ENCODE measurements around the gene OPHN1.

OPHN1 gene

DNA sequence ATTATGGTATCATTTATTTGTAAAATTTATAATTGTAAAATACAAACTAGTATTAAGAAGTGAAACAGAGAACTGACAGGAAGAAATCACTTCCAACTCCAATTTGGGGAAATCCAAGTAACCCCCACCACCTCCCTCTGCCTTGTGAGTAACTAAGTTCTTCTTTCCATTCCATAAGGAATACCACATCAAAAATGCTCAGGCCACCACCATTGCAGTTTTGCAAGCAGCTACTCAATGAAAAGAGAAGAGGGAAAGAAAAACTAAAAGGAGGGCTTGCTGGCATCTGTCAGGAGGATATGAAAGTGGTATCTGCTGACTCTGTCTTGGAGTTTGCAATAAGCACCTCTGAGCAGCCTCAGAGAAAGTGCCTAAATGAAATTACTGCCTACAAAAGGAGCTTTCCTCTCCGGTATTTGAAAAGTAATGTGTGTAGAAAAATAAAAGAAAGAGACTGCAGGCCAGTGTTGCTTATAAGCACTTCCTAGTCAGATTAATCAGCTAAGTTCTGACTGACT lies 228.7 kb downstream of the OPHN1 start:
- no peak overlapping the region for H3K4me3 ChIP-seq (replicated peaks in 1 of 2; ENCODE audit: low read depth in 2 of 2, low read length in 2 of 2)
- TF ChIP-seq, protein P1, sequence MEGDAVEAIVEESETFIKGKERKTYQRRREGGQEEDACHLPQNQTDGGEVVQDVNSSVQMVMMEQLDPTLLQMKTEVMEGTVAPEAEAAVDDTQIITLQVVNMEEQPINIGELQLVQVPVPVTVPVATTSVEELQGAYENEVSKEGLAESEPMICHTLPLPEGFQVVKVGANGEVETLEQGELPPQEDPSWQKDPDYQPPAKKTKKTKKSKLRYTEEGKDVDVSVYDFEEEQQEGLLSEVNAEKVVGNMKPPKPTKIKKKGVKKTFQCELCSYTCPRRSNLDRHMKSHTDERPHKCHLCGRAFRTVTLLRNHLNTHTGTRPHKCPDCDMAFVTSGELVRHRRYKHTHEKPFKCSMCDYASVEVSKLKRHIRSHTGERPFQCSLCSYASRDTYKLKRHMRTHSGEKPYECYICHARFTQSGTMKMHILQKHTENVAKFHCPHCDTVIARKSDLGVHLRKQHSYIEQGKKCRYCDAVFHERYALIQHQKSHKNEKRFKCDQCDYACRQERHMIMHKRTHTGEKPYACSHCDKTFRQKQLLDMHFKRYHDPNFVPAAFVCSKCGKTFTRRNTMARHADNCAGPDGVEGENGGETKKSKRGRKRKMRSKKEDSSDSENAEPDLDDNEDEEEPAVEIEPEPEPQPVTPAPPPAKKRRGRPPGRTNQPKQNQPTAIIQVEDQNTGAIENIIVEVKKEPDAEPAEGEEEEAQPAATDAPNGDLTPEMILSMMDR (IDR thresholded peaks at IDR 0.05; ENCODE audit: low read depth, low read length): no peak
- DNase-seq (ENCODE audit: low read depth in 2 of 2): no peak

DNA sequence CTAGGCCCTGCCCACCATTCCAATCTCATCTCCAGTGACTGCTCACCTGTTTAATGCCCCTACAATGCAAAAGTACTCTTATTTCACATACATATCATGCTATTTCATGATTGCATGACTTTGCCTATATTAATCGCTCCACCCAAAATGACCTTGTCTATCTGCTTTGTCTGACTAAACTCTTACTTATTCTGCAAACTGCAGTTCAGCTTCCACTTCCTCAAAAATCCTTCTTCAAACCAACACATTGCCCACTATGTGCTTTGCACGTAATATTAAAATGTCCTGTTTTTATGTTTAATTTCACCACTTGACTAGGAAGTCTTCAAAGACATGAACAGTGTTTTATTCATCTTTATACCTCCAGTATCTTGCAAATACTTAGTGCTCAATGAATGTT lies 229.6 kb downstream of the OPHN1 start:
- no peak for DNase-seq (ENCODE audit: low read depth in 2 of 2)
- TF ChIP-seq, protein P1 (IDR thresholded peaks at IDR 0.05; ENCODE audit: low read depth, low read length): no peak

DNA sequence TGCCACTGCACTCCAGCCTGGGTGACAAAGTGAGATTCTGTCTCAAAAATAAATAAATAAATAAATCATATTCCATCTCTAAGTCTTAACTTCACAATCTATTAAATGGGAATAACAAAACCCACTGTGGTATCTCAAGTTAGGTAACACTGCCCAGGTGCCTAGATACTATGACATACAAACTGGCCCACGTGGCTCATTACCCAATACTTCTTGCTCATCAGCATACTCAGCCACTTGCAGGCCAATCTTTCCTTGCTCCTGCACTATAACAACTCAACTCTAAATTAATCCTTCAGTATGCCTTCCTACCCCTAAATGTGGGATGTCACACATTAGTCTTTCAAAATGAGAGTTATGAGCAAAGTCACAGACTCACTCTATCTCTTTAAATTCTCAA lies 230.1 kb downstream of the OPHN1 start:
- H3K4me3 ChIP-seq (replicated peaks in 1 of 2; ENCODE audit: low read depth in 2 of 2, low read length in 2 of 2): no peak overlapping the region
- no peak for DNase-seq (ENCODE audit: low read depth in 2 of 2)
- TF ChIP-seq, protein P1 (IDR thresholded peaks at IDR 0.05; ENCODE audit: low read depth, low read length): no peak

More for the DNA sequence above, 229.6 kb downstream of the OPHN1 start:
- H3K4me3 ChIP-seq (replicated peaks in 1 of 2; ENCODE audit: low read depth in 2 of 2, low read length in 2 of 2): no peak overlapping the region

- TF ChIP-seq, protein P1 (IDR thresholded peaks at IDR 0.05; ENCODE audit: low read depth, low read length): no peak
- DNase-seq (ENCODE audit: low read depth in 2 of 2): no peak
- no peak overlapping the region for H3K4me3 ChIP-seq (replicated peaks in 1 of 2; ENCODE audit: low read depth in 2 of 2, low read length in 2 of 2)
These were observed 234.0 kb downstream of the OPHN1 start for GRCh38 chrX:68199062-68199848.

DNA sequence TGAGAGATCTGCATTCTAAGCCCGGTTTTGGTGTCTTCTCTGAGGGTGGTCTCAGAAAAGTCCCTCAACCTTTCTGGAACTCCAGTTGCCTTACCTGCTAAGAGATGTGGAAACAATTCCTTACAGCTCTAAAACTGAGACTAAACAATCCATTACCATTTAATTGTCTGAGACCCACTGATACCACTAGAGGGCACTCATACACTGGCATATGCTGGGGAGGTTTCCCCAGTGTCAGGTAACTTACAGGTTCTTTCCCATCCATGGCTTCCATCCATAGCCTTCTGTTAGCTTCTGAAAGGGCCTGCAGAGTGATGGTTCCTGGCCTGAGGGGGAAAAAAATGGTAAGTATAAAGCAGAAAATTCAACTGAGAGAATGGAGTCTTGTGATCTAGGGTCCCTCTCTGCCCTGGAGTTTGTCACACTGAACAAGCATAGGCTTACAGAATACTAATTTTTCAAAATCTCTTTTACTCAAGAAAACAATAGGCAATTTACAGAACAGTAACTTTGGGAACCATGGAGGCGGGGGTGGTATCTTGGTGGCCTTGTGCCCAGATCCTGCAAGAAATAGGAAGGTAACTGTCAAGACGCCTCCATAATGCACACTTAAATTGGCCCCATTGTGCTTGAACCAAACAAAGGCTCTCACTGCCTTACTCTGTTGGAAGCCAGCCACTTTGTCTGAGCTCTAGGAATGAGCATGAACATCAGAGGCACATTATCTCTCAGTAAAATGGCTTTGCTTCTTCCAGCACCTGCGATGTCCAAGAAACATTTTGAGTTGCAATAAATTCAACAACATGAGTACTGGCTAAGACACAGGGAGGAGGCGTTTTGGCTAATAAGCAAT lies 236.1 kb downstream of the OPHN1 start:
- TF ChIP-seq, protein P1 (IDR thresholded peaks at IDR 0.05; ENCODE audit: low read depth, low read length): peak; percentile 50
- H3K4me3 ChIP-seq (replicated peaks in 1 of 2; ENCODE audit: low read depth in 2 of 2, low read length in 2 of 2): no peak overlapping the region
- DNase-seq (ENCODE audit: low read depth in 2 of 2): peak; percentile 56 to 58

- no peak overlapping the region for H3K4me3 ChIP-seq (replicated peaks in 1 of 2; ENCODE audit: low read depth in 2 of 2, low read length in 2 of 2)
- TF ChIP-seq, protein P1 (IDR thresholded peaks at IDR 0.05; ENCODE audit: low read depth, low read length): no peak
- no peak for DNase-seq (ENCODE audit: low read depth in 2 of 2)
These were observed 237.7 kb downstream of the OPHN1 start for GRCh38 chrX:68195561-68195960.
